SH-SY5Y (cell line): ENCODE measurements around the gene ZBTB21.

Experiments used
- GATA2 ChIP-seq: IDR thresholded peaks from 2 replicates; pipeline ENCODE4 v1.6.1; 2011; ENCODE audit warnings: mild to moderate bottlenecking, low read depth, low read length
- GATA3 ChIP-seq: IDR thresholded peaks from 2 replicates; pipeline ENCODE4 v1.6.1; 2011; ENCODE audit warnings: low read depth, mild to moderate bottlenecking, low read length, moderate library complexity

DNA sequence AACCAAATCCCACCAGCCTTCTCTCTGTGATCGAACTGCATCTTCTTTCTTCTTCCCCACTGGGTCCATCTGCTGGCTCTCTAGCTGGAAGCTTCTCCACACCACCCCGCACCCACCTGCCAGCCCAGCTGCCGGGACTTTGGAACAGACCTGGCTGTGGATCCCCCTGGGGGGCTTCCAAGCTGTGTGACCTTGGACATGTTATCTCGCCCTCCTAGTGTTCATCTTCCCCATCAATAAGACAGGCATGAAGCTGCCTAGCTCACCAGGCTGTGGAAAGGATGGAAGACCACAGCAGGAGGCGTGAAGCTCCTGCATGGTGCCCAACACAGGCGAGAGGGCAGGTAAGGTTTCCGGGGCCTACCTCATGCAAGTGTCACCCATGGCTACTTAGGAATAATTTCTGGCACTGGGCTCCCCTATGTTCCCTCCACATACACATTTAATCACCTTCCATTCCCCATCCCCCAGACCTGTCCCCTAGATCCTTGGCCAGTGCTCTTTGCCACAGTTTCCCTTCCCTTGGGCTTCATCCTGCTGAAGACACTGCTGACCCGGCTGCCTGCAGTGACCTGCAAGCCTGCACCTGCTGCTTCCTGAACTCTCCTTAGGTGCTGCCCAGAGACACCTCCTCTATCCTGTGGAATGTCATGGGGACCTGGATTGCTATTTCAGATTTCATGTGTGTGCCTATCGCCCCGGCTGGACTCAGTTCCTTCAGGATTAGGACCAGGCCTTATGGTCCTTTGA lies 43.1 kb downstream of the ZBTB21 start:
- TF ChIP-seq GATA3 (no peak), GATA2 (no peak)
